ENCODE data around the gene MED13L. TPM values are rescaled to one million over a fixed set of nuclear protein-coding genes. Genes with fewer than 3 reads are reported as not detected.
A peak's percentile ranks its signal among the peaks of the same experiment; 100 is the strongest.

The MED13L gene
- total RNA-seq, 2 experiments from 2014 or later = 39.5 to 41.8 TPM

DNA sequence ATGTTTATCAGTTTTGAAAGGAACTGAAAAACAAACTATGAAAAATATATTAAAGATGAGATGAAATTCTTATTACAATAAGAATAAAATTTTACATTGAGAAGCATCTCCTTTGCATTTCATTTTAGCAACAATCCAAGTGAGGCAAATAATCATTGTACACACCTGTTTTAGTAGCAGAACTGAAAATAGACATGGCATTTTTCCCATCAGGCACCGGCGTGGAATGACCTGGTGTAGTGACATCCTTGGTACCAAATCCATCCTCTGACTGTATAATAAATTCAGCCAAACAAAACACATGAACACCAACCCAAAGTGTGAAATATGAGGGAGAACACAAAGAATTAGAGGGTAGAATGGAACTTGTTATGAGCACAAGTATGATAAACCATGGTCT is 271.4 kb downstream of the MED13L start:
- intact Hi-C loops (cut with micrococcal nuclease) = no loop called here
- ChIA-PET POLR2A (no interaction called here), CTCF (no interaction called here)
- Mint-ChIP-seq H3K4me3 (no peak overlapping the region), H3K36me3 (ENCODE audit: low read depth) (peaks cover 13% of the 10 kb centered on the region), H3K4me1 (ENCODE audit: low read depth) (peaks cover 7% of the 10 kb centered on the region), H3K27ac (no peak overlapping the region), H3K9me3 (no peaks in the 10 kb centered on the region), H3K27me3 (no peaks in the 10 kb centered on the region)
- ATAC-seq (no peak), DNase-seq (no peak)
- TF ChIP-seq, protein P1, sequence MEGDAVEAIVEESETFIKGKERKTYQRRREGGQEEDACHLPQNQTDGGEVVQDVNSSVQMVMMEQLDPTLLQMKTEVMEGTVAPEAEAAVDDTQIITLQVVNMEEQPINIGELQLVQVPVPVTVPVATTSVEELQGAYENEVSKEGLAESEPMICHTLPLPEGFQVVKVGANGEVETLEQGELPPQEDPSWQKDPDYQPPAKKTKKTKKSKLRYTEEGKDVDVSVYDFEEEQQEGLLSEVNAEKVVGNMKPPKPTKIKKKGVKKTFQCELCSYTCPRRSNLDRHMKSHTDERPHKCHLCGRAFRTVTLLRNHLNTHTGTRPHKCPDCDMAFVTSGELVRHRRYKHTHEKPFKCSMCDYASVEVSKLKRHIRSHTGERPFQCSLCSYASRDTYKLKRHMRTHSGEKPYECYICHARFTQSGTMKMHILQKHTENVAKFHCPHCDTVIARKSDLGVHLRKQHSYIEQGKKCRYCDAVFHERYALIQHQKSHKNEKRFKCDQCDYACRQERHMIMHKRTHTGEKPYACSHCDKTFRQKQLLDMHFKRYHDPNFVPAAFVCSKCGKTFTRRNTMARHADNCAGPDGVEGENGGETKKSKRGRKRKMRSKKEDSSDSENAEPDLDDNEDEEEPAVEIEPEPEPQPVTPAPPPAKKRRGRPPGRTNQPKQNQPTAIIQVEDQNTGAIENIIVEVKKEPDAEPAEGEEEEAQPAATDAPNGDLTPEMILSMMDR (IDR thresholded peaks at IDR 0.05) = no peak

- TF ChIP-seq, protein P1 (IDR thresholded peaks at IDR 0.05) = no peak
- Mint-ChIP-seq H3K36me3 (ENCODE audit: low read depth) (peaks cover 8% of the 10 kb centered on the region), H3K4me1 (ENCODE audit: low read depth) (peaks cover 12% of the 10 kb centered on the region), H3K4me3 (no peak overlapping the region), H3K27me3 (no peaks in the 10 kb centered on the region), H3K9me3 (no peaks in the 10 kb centered on the region), H3K27ac (peak overlapping the region; percentile 13)
- CTCF ChIA-PET = interaction anchor here (0.7 to 1.5 kb wide), 4 partner anchors 55 to 260 kb away, joined by 3 to 4 read pairs (median 4); no protein-coding TSS in a partner anchor
- intact Hi-C loops (cut with micrococcal nuclease) = no loop called here
- DNase-seq (no peak), ATAC-seq (no peak)
- POLR2A ChIA-PET = no interaction called here
These were observed 274.5 kb downstream of the MED13L start for GRCh38 chr12:116002890-116003536.

DNA sequence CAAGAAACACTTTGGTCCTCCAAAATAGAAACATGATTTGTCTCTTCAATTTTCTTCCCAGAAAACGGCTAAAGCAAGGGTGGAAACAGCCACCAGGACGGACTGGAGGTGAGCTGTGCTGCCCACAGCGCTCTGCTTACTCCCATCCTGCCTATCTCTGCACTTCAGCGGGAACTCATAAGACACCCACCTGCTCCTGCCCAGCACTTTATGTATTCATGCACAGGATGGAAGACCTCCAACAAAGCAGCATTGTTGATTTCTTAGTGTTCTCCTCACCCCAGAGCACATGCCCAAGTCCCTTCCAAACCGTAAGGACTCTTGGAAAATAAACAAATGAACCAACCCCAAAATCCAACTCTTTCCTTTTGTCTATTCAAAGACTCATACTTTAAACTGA is 277.2 kb downstream of the MED13L start:
- DNase-seq (no peak), ATAC-seq (no peak)
- TF ChIP-seq, protein P1 (IDR thresholded peaks at IDR 0.05) = no peak
- no peaks in the 10 kb centered on the region for H3K27me3 Mint-ChIP-seq
- H3K27ac Mint-ChIP-seq = no peak overlapping the region
- peaks cover 12% of the 10 kb centered on the region for H3K4me1 Mint-ChIP-seq (ENCODE audit: low read depth)
- ChIA-PET POLR2A (no interaction called here), CTCF (no interaction called here)
- no peaks in the 10 kb centered on the region for H3K9me3 Mint-ChIP-seq
- H3K4me3 Mint-ChIP-seq = no peak overlapping the region
- peaks cover 14% of the 10 kb centered on the region for H3K36me3 Mint-ChIP-seq (ENCODE audit: low read depth)
- intact Hi-C loops (cut with micrococcal nuclease) = no loop called here

DNA sequence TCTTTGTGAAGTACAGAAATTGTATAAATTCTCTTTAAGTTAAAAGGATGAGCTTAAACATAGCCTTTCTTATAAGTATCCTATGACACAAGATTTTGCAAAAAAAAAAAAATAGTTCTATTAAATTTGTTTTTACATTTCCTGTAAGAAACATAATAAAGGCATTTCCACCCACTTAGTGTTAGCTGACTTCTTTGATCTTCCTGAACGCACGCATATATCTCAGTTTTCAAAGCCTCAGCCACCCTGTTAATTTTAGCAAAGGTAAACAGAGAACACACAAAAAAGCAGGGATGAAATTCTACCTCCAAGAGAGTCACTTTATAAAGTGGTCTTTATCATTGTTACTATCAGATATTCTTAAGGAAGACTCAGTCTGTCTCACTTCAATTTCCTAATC is 277.9 kb downstream of the MED13L start:
- H3K27me3 Mint-ChIP-seq = no peaks in the 10 kb centered on the region
- H3K9me3 Mint-ChIP-seq = no peaks in the 10 kb centered on the region
- H3K36me3 Mint-ChIP-seq (ENCODE audit: low read depth) = peaks cover 17% of the 10 kb centered on the region
- ATAC-seq = no peak
- no peak for DNase-seq
- intact Hi-C loops (cut with micrococcal nuclease) = loop anchor here (10.0 kb wide), 1 partner anchor 605 kb away; no protein-coding TSS in a partner anchor
- peaks cover 11% of the 10 kb centered on the region for H3K4me1 Mint-ChIP-seq (ENCODE audit: low read depth)
- H3K4me3 Mint-ChIP-seq = no peak overlapping the region
- POLR2A ChIA-PET = interaction anchor here (0.6 kb wide), 1 partner anchor 79 kb away, joined by 3 read pairs; no protein-coding TSS in a partner anchor
- CTCF ChIA-PET = interaction anchor here (1.8 to 3.0 kb wide), 3 partner anchors 11 to 237 kb away, joined by 3 to 23 read pairs (median 17); no protein-coding TSS in a partner anchor
- H3K27ac Mint-ChIP-seq = no peak overlapping the region
- TF ChIP-seq, protein P1 (IDR thresholded peaks at IDR 0.05) = no peak

DNA sequence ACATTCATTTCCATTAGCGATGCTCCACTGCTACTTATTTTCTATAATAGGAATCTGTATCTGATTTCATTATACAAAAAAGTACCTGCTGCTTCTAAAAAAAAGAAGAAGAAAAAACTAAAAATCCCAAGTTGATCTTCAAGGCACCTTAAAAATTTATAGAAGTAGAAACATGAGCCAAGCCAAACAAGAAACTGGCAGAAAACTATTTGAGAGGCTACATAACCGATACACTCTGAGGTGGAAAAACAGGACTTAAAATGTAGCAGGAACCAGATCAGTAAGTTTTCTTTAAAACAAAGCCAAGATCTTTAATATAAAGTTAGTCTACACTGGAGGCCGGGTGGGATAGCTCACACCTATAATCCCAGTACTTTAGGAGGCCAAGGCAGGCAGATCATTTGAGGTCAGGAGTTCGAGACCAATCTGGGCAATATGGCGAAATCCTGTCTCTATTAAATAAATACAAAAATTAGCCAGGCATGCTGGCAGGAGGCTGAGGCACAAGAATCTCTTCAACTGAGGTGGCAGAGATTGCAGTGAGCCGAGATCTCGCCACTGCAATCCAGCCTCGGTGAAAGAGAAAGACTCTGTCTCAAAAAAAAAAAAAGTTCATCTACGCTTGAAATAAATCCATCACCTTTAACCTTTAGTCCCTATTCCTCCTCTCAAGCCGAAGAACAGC is 278.6 kb downstream of the MED13L start:
- POLR2A ChIA-PET = interaction anchor here (0.6 kb wide), 1 partner anchor 79 kb away, joined by 3 read pairs; no protein-coding TSS in a partner anchor
- Mint-ChIP-seq H3K4me3 (no peak overlapping the region), H3K4me1 (ENCODE audit: low read depth) (peaks cover 6% of the 10 kb centered on the region), H3K36me3 (ENCODE audit: low read depth) (peaks cover 20% of the 10 kb centered on the region), H3K27me3 (no peaks in the 10 kb centered on the region), H3K27ac (no peak overlapping the region), H3K9me3 (no peaks in the 10 kb centered on the region)
- DNase-seq (no peak), ATAC-seq (no peak)
- CTCF ChIA-PET = interaction anchor here (0.6 to 3.0 kb wide), 16 partner anchors 9 to 710 kb away, joined by 3 to 23 read pairs (median 4); no protein-coding TSS in a partner anchor
- intact Hi-C loops (cut with micrococcal nuclease) = loop anchor here (10.0 kb wide), 1 partner anchor 606 kb away; no protein-coding TSS in a partner anchor
- TF ChIP-seq, protein P1 (IDR thresholded peaks at IDR 0.05) = no peak

Measured in activated CD8-positive, alpha-beta T cell treated with anti-CD3 and anti-CD28 coated beads for 36 hours (primary cell).